Measurements from ENCODE around the gene TSHZ2.

Gene TSHZ2

GRCh38 chr20:53141201-53142050 is 169.3 kb downstream of the TSHZ2 start:
- DNase-seq, result no peak

- no peak for DNase-seq
Observed at GRCh38 chr20:53142225-53143127, 170.3 kb downstream of the TSHZ2 start.

DNA sequence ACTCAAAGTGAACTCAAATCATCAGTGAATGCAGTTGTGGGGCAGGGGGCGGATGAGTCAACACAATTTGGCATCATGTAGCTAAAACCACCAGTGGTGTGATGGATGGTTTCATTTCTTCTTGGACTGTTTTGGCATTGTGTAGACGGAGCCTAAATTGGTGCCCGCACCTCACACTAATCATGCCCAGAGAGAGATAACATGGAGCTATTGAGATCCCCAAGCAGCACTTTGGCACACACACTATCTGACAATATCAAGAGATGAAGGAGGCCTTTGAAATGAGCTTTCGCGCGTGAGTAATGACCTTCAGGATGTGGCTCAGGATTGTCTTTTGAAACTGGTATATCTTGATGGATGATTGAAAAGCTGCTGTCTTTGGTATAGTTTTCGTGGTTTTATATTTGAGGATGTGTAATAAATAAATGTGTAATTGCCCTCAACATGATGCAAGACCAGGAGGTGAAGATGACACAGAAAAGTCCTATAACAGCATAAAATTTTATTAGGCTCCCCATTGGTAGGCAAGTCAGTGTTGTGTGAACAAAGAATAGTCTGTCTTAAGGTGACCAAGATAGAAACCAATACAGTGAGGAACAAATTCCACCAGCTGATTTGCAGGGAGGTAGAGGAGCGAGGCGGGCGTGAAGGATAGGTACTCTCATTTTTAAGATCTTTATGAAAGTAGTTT is 174.2 kb downstream of the TSHZ2 start:
- no peak for DNase-seq

DNA sequence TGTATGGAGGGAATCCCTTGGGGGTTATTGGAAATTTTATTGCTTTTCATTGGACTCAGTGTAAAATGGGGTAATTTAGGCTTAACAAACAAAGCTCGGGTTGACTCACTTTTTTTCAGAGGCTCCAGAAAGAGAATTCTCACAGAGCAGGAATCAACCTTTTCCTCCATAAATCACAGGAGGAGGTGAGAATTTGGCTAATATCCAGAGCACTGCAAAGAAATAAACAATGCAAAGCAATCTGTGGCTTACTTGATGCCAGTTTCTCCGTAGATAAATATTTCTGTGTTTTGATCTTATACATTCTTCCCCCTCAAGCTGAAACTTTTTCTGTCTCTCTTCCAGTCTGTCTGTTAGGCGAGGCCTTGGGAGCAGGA is 176.6 kb downstream of the TSHZ2 start:
- DNase-seq, result no peak

DNA sequence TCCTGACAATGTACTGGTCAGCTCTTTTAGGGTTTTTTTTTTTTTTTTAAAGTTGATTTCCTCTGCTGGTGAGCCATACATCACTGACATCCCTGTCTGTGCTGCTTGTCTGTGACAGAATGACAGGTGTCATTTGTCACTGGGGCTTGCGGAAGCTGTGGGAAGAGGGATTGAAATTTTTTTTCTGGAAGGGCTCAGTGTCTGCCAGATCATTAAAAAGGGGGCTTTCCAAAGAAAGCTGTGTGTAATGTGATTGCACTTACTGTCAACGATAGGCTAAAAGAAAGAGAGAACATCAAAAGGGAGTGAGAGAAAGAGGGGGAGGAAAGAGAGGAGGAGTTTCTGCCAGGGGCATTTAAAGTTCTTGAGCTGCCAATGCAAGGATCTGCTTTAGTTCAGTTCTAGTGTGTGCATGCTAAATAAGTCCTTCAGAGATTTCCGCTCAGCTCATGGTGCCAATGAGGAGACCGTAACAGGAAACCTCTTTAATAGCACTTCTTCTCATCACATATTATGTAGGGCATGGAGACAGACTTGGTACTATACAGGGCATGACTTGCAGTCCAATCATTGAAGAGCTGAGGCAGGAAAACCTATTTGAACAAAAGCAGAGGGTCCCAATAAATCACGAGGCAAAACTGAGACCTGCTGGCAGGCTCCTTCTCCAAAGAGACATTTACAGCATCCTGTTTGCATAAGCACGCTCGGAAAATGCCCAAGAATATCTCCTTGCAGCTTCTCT is 177.2 kb downstream of the TSHZ2 start:
- no peak for DNase-seq

GRCh38 chr20:53149890-53150205 is 177.7 kb downstream of the TSHZ2 start:
- no peak for DNase-seq

DNA sequence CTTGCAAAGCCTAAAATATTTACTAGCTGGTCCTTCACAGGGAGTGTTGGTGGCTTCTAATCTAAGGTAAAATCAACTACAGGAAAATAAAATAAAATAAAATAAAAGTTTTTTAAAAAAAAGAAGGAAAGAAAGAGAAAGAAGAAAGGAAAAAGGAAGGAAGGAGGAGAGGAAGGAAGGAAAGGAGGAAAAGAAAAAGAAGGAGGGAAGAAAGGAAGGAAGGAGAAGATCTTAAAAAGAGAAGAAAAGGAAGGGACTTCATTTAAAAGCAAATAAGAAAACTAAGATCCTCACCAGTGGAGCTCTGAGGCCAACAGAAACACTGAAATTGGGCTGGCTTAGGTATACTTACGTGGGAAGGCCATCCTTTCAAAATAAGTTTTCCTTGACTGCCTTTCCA is 178.4 kb downstream of the TSHZ2 start:
- DNase-seq, result no peak

DNA sequence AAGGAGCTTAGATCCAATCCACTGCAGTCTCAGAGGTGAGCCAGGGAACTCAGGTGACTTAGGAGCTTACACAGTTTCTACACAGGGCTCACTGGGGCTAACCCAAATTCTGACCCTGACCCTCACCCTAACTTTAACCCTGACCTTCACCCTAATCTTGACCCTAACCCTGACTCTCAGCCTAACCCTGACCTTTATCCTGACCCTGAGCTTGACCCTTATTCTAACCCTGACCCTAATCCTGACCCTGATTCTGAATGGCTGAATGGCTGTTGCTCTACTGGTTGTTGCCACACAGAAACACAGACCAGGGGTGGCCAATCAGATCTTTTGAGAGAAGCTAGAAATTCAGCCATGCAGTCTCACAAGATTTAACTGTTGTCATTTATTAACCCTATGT is 180.1 kb downstream of the TSHZ2 start:
- DNase-seq, result no peak

DNA sequence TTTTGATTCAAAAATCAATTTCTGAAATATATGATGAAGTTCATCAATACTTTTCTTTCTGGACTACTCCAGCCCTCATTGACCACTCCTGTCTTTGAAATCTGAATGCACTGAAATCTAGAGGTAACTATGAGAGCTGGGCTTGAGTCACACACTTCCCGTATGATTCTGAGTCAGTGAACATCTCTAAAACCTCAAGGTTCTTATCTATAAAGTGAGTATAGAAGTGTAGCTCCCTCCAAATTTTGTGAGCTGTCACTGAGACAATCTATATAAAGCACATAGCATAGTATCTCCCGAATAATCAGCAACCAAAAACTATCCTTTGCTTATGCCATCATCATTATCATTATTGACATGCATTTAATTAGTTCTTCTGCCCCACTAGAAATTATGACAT is 182.4 kb downstream of the TSHZ2 start:
- DNase-seq, result no peak

GRCh38 chr20:53157443-53158408 is 185.6 kb downstream of the TSHZ2 start:
- DNase-seq, result peak; percentile 30

DNA sequence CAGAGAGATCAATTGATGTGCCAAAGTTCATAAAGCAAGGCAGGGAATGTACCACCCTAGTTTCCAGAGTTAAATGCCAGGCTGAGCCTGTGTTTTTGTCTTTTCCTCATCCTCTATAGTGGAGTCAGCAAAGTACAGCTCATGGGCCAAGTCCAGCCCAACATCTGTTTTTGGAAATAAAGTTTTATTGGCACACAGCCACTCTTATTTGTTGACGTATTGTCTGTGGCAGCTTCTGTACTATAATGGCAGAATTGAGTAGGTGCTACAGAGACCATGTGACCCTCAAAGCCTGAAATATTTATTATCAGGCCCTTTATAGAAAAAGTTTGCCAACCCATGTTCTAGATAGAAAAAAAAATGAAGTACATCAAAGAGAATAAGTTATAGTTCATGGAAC is 187.0 kb downstream of the TSHZ2 start:
- no peak for DNase-seq

GRCh38 chr20:53161073-53161472 is 188.9 kb downstream of the TSHZ2 start:
- no peak for DNase-seq

- DNase-seq, result no peak
Observed at GRCh38 chr20:53161473-53161872, 189.3 kb downstream of the TSHZ2 start.

GRCh38 chr20:53162251-53162835 is 190.2 kb downstream of the TSHZ2 start:
- no peak for DNase-seq

GRCh38 chr20:53163486-53163885 is 191.3 kb downstream of the TSHZ2 start:
- DNase-seq, result no peak

GRCh38 chr20:53164072-53164471 is 191.9 kb downstream of the TSHZ2 start:
- no peak for DNase-seq

GRCh38 chr20:53165452-53165851 is 193.3 kb downstream of the TSHZ2 start:
- DNase-seq, result no peak

DNA sequence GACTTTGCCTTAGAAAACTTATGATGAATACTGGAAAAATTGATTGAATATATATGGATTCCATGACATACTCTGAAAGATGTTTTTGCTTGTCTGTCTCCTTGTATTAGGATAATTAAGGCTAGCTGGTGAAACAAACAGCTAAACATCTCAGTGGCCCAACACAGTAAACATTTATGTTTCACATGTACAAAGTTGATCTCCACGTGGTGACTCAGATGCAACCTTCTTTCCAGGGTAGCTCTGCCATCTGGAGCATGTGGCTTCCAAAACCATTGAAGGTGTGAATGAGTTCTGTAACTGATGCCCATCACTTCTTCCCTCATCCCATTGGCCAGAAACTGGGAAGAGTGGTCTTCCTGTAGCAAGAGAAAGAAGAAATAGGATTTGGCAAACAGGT is 196.3 kb downstream of the TSHZ2 start:
- no peak for DNase-seq

- no peak for DNase-seq
Observed at GRCh38 chr20:53170196-53170595, 198.0 kb downstream of the TSHZ2 start.

GRCh38 chr20:53171065-53171464 is 198.9 kb downstream of the TSHZ2 start:
- no peak for DNase-seq

DNA sequence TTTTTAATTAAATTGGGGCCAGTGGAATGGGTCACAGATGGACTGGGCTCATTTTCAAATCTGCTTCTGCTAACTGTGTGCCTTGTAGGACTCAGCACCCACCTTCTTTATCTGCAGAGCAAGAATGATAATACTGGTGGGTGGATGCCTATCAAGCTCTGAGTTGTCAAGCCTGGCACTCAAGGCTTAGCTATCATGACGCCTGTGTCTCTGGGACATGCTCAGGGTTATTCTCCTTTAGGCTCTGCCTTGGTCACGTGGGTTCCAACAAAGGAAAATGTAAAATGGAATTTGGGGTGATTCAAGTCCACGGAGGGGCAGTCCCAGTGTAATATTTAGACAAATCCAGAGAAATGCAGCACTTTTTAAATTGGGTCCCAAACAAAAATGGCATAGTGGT is 202.3 kb downstream of the TSHZ2 start:
- no peak for DNase-seq
